Neural cell (in vitro differentiated cells): Measurements from ENCODE around the gene AK3. TPM values are rescaled to one million over a fixed set of nuclear protein-coding genes. Genes with fewer than 3 reads are reported as not detected.

Experiments used
- H2AFZ ChIP-seq: fragments of 200-600, 300-800 bp; sonication (generic), shearing (Covaris generic); 2 replicates; pipeline ENCODE4 v1.6.0; 2014; ENCODE audit warnings: low read depth, mild to moderate bottlenecking, antibody characterized with exemption, low read length, moderate library complexity
- H3F3A ChIP-seq: fragments of 200-600 bp; shearing (Covaris generic); 2 replicates; pipeline ENCODE4 v1.6.1; 2016; ENCODE audit warnings: mild to moderate bottlenecking, moderate library complexity, mixed read lengths, antibody characterized with exemption, low read length; ENCODE audit not compliant: insufficient read depth, poor library complexity, severe bottlenecking
- H3K27ac ChIP-seq: fragments of 200-600, 300-800 bp; sonication (generic), shearing (Covaris generic); 2 replicates; pipeline ENCODE4 v1.5.1; 2014; ENCODE audit warnings: mild to moderate bottlenecking, low read length, moderate library complexity
- H3K27me3 ChIP-seq: fragments of 300-800, 200-600 bp; sonication (generic), shearing (Covaris generic); 2 replicates; pipeline ENCODE4 v1.6.0; 2014; ENCODE audit warnings: mild to moderate bottlenecking, low read depth, low read length, moderate library complexity; ENCODE audit not compliant: insufficient read depth
- H3K36me3 ChIP-seq: fragments of 300-800, 200-600 bp; sonication (generic), shearing (Covaris generic); 2 replicates; pipeline ENCODE4 v1.5.1; 2014; ENCODE audit warnings: mild to moderate bottlenecking, antibody characterized with exemption, low read length, moderate library complexity; ENCODE audit not compliant: insufficient read depth
- H3K4me2 ChIP-seq: fragments of 300-800, 200-600 bp; sonication (generic), shearing (Covaris generic); 2 replicates; pipeline ENCODE4 v1.6.0; 2014; ENCODE audit warnings: mild to moderate bottlenecking, low read length
- H3K4me3 ChIP-seq: fragments of 300-800, 200-600 bp; sonication (generic), shearing (Covaris generic); 2 replicates; pipeline ENCODE4 v1.5.1; 2014; ENCODE audit warnings: mild to moderate bottlenecking, low read length, moderate library complexity
- H3K79me2 ChIP-seq: fragments of 200-600 bp; shearing (Covaris generic); replicated peaks from 2 replicates; pipeline ENCODE4 v1.6.0; 2014; ENCODE audit warnings: mild to moderate bottlenecking, low read length, moderate library complexity; ENCODE audit not compliant: insufficient read depth
- H3K9ac ChIP-seq: fragments of 300-800, 200-600 bp; sonication (generic), shearing (Covaris generic); 2 replicates; pipeline ENCODE4 v1.6.1; 2016; ENCODE audit warnings: mild to moderate bottlenecking, low read length, mixed read lengths
- H3K9me2 ChIP-seq: fragments of 200-600 bp; shearing (Covaris generic); 2 replicates; pipeline ENCODE4 v1.6.1; 2016; ENCODE audit warnings: mild to moderate bottlenecking, low read length, mixed read lengths; ENCODE audit not compliant: insufficient read depth
- H3K9me3 ChIP-seq: fragments of 200-600, 300-800 bp; sonication (generic), shearing (Covaris generic); 2 replicates; pipeline ENCODE4 v1.6.1; 2016; ENCODE audit warnings: mild to moderate bottlenecking, mixed run types, low read length, moderate library complexity, mixed read lengths
- H4K20me1 ChIP-seq: fragments of 200-600 bp; shearing (Covaris generic); 2 replicates; pipeline ENCODE4 v1.6.1; 2016; ENCODE audit warnings: mild to moderate bottlenecking, mixed run types; ENCODE audit not compliant: insufficient read depth
- EP300 ChIP-seq: fragments of 450-650 bp; conservative IDR thresholded peaks from 2 replicates; pipeline ENCODE4 v1.6.1; 2014; ENCODE audit warnings: antibody characterized with exemption, mild to moderate bottlenecking, moderate library complexity; ENCODE audit not compliant: poor library complexity, severe bottlenecking
- EZH2 ChIP-seq: fragments of 200-600, 300-800 bp; shearing (Covaris generic), sonication (generic); IDR thresholded peaks from 2 replicates; pipeline ENCODE4 v1.6.1; 2014; ENCODE audit warnings: antibody characterized with exemption, low read length, borderline replicate concordance, mild to moderate bottlenecking; ENCODE audit not compliant: insufficient read depth, poor library complexity, severe bottlenecking
- MXI1 ChIP-seq: fragments of 450-650 bp; conservative IDR thresholded peaks from 2 replicates; pipeline ENCODE4 v1.6.1; 2014; ENCODE audit warnings: antibody characterized with exemption, mild to moderate bottlenecking; ENCODE audit not compliant: poor library complexity, severe bottlenecking
- POLR2AphosphoS5 ChIP-seq: IDR thresholded peaks from 2 replicates; pipeline ENCODE4 v1.6.1; 2012
- RAD21 ChIP-seq: fragments of 450-650 bp; conservative IDR thresholded peaks from 2 replicates; pipeline ENCODE4 v1.6.1; 2014; ENCODE audit warnings: antibody characterized with exemption, mild to moderate bottlenecking, moderate library complexity
- REST ChIP-seq: IDR thresholded peaks from 2 replicates; pipeline ENCODE4 v1.6.1; 2012; ENCODE audit warnings: borderline replicate concordance
- SMC3 ChIP-seq: fragments of 450-650 bp; conservative IDR thresholded peaks from 2 replicates; pipeline ENCODE4 v1.6.1; 2014; ENCODE audit warnings: antibody characterized with exemption, mild to moderate bottlenecking, moderate library complexity; ENCODE audit not compliant: poor library complexity
- TAF1 ChIP-seq: IDR thresholded peaks from 2 replicates; pipeline ENCODE4 v1.6.1; 2012; ENCODE audit warnings: low read depth
- polyA plus RNA-seq: library from polyadenylated mRNA; depleted of rRNA; stranded (reverse); fragments of >200 nt; gene quantifications from 2 replicates; pipeline ENCODE4 v1.2.3, GENCODE V29; 2014
- TF ChIP-seq, protein P1 (sequence below): fragments of 450-650 bp; IDR thresholded peaks from 2 replicates; pipeline ENCODE4 v1.5.1; 2014; ENCODE audit warnings: antibody characterized with exemption, mild to moderate bottlenecking, moderate library complexity; ENCODE audit not compliant: poor library complexity, severe bottlenecking

Gene AK3
- polyA plus RNA-seq, 1 donor from 2014 or later: 73.7 TPM

- Histone ChIP-seq H3K36me3 (no peaks in the 10 kb centered on the region), H3K27ac (no peak overlapping the region), H3K9me3 (no peaks in the 10 kb centered on the region), H2AFZ (no peak overlapping the region), H3K9me2 (no peaks in the 10 kb centered on the region), H4K20me1 (no peaks in the 10 kb centered on the region), H3K27me3 (no peaks in the 10 kb centered on the region), H3F3A (no peaks in the 10 kb centered on the region), H3K4me2 (no peak overlapping the region), H3K9ac (no peak overlapping the region), H3K79me2 (peaks cover 10% of the 10 kb centered on the region), H3K4me3 (no peak overlapping the region)
- no peak for TF ChIP-seq MXI1
- TF ChIP-seq SMC3: no peak
- no peak for TF ChIP-seq EZH2
- TF ChIP-seq TAF1: no peak
- TF ChIP-seq, protein P1, sequence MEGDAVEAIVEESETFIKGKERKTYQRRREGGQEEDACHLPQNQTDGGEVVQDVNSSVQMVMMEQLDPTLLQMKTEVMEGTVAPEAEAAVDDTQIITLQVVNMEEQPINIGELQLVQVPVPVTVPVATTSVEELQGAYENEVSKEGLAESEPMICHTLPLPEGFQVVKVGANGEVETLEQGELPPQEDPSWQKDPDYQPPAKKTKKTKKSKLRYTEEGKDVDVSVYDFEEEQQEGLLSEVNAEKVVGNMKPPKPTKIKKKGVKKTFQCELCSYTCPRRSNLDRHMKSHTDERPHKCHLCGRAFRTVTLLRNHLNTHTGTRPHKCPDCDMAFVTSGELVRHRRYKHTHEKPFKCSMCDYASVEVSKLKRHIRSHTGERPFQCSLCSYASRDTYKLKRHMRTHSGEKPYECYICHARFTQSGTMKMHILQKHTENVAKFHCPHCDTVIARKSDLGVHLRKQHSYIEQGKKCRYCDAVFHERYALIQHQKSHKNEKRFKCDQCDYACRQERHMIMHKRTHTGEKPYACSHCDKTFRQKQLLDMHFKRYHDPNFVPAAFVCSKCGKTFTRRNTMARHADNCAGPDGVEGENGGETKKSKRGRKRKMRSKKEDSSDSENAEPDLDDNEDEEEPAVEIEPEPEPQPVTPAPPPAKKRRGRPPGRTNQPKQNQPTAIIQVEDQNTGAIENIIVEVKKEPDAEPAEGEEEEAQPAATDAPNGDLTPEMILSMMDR: no peak
- TF ChIP-seq RAD21: no peak
- TF ChIP-seq EP300: no peak
- no peak for TF ChIP-seq POLR2AphosphoS5
- TF ChIP-seq REST: no peak
Observed at GRCh38 chr9:4690144-4690543, 50.9 kb downstream of the AK3 start.

GRCh38 chr9:4689687-4690104 is 51.3 kb downstream of the AK3 start:
- Histone ChIP-seq H3K4me3 (no peak overlapping the region), H3K27ac (no peak overlapping the region), H4K20me1 (no peaks in the 10 kb centered on the region), H3K27me3 (no peaks in the 10 kb centered on the region), H2AFZ (no peak overlapping the region), H3K9ac (no peak overlapping the region), H3K79me2 (peaks cover 10% of the 10 kb centered on the region), H3K4me2 (no peak overlapping the region), H3K9me2 (no peaks in the 10 kb centered on the region), H3F3A (no peaks in the 10 kb centered on the region), H3K36me3 (no peaks in the 10 kb centered on the region), H3K9me3 (no peaks in the 10 kb centered on the region)
- TF ChIP-seq, protein P1: no peak
- TF ChIP-seq REST (no peak), POLR2AphosphoS5 (no peak), TAF1 (no peak), RAD21 (no peak), SMC3 (no peak), EZH2 (no peak), EP300 (no peak), MXI1 (no peak)
